ENCODE results near the gene MYOM3.

Gene MYOM3

DNA sequence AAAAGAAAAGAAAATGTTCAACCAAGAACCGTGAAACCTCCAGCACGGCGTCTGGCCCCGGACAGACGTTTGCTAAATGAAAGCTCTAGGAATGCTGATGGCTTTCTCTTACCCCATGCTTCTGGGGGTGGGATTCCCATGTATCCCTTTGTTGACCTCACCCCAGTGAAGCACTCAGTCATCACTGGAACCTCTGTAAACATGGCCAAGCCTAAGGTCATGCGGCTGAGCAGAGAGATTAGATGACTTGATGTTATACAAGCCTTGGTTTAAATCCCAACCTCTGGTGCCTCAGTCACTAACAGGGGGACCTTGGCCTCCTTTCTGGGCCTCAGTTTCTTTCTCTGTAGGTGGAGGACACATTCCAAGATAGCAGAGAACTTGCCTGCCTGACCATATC is 2.8 kb upstream of the MYOM3 start:
- no peak for DNase-seq (ENCODE audit: low read depth)

- no peak for DNase-seq (ENCODE audit: low read depth)
Measured at GRCh38 chr1:24113641-24114033, 1.7 kb upstream of the MYOM3 start.

DNA sequence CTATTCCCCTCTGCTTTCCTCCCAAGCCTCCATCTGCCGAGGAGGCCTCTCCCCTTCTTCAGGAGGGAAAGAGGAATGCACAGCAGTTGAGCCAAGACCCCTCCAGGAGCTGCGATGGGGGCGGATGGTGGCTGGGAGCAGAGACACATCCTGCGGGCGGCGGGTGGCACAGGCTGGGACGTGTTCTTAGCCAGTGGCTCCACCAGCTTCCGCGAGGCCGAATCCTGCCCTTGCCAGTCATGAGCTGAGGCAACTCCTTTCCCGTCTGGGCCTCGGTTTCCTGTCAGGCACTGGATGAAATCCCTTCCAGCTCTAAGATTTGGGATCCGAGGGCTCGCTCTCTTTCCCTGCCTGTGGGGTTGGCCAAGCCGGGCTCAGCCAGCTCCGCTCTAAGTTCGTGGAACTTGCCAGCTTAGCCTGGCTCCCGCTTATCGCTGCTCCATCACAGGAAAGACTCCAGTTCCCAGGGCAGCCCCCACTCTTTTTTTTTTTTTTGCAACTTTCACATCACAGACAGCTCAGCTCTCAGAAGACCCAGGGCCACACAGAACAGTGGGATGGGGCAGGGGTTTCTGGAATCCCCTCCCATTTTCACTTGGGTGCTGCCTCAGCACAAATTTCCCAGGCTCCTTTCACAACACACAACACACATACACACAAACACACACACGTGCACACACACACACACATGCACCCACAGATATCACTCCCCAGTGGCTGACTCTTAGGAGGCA is 506 bp downstream of the MYOM3 start:
- no peak for DNase-seq (ENCODE audit: low read depth)

GRCh38 chr1:24110642-24111261 is 1.2 kb downstream of the MYOM3 start:
- DNase-seq (ENCODE audit: low read depth), result no peak

- DNase-seq (ENCODE audit: low read depth), result no peak
Measured at GRCh38 chr1:24109686-24110475, 2.1 kb downstream of the MYOM3 start.

DNA sequence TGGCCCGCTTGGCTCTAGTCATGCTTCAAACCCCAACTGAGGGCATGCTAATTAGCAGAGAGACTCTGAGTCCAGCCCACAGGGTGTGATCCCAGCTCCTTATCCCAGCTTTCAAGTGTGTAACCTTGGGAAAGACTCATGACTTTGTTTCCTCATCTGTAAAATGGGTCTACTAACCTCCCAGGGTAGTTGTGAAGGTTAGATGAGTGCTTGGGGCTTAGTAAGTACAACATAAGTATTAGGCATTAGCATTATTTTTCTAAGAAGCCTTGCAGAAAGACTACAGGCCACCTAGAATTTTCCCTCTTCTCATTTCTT is 2.8 kb downstream of the MYOM3 start:
- no peak for DNase-seq (ENCODE audit: low read depth)

GRCh38 chr1:24108334-24109165 is 3.4 kb downstream of the MYOM3 start:
- DNase-seq (ENCODE audit: low read depth), result no peak

DNA sequence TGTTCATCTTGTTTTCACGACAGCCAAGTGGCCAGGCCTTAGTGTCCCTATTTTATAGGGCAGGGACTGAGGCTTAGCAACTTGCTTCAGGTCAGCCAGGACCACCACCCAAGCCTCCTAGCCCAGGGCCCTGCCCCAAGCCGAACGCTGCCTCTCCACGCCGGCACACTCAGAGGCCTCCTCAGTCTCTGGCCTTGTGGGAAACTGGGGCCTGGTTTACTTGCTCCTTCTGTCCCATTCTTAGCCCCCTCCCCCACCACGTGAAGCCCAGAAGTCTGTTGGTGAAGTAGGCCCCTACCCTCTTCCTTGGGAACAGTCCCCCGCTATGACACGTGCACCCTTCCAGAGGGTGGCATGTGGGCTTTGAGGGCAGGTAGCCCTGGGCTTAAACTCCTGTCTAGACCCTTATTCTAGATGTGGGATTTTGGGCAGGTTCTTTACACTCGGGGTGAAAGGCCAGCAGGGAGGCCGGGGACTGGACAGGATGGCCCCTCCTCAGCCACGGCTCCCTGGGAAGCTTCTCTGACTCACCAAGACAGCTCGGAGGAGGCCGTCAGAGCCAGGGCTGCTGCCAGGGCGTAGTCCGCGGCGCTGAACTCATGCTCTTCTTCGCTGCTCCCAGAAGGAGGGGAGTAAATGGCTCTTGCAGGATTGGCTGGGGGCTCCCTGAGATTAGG is 4.3 kb downstream of the MYOM3 start:
- no peak for DNase-seq (ENCODE audit: low read depth)

DNA sequence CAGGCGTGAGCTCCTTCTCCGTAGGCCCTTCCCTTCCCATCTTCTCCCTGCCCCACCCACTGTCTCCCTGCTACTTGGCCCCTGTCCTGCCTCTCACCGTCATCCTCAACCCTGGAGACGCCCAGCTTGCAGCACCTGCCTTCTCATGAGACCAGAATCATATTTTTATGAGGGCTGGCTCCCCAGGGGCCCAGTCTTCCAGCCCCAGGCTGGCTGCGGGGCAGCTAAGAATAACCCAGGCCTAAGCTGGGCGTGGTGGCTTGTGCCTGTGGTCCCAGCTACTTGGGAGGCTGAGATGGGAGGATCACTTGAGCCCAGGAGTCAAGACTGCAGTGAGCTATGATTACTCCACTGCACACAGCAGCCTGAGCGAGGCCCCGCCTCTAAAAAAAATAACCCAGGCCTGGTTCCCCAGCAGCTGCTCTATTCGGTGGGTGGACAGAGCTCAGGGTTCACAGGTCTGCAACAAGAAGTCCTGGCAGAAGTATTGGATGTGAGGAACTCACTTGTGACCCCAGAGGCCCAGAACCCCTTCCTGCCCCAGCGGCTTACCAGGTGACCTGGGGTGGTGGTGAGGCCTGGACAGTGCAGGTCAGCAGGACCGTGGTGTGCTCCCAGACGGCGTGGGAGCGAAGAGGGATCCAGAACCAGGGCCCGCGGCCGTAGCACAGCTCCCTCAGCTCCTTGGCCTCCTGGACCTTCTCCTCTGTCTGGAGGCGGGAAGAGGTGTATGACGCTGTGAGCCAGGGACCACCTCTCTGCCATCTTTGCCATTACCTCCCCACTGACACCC is 6.4 kb downstream of the MYOM3 start:
- DNase-seq (ENCODE audit: low read depth), result no peak

DNA sequence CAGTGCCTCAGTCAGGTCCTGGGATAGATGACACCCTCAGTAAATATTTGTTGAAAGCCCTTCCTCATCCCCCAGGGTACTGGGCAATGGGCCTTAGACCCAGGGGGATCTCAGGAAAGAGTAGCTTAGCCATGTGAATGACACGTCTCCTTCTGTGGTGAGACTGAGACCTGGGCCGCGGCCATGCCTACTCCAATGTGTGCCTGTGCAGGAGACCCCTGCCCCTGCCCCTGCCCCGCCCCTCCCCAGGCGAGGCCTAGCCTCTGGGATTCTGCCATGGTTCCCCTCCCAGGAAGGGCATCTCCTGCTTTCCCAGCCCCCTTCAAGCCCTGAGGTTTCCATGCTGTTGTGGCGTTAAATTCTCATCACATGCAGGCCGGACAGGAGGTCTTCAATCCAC is 7.1 kb downstream of the MYOM3 start:
- no peak for DNase-seq (ENCODE audit: low read depth)

DNA sequence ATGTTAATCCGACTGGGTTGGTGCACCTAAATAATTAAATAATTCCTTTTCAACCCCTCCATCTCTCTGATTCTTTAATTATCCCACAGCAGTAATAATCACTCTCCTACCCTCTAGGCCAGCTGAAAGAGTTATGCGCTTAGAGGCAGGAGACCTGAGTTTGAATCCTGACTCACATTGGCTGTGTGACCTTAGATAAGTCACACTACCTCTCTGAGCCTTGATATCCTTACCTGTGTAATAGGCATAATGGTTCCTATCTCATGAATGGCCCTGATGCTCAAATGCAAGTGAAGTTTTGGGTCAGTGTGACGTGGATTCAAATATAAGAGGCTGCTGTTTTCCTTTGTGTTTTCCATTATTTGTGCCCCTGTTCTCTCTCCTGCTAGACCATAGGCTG is 8.1 kb downstream of the MYOM3 start:
- no peak for DNase-seq (ENCODE audit: low read depth)

DNA sequence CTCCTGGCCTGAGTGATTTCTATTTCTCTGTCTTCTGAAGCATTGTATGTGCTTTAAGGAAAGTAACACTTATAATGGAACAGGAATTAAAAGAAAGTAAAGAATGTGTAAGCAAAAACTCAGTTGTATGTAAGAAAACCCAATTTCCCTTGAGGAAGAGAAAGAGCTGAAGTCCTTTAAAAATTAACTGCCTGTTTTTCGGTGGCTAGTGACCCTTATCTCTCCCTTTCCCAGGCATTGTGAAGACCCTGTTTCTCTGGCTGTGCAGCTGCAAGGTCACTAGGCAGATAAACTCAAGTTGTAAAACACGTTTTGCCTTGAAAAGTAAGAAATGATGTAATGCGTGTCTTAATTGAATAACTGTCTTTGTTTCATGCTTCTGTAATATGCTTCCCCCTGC is 8.5 kb downstream of the MYOM3 start:
- no peak for DNase-seq (ENCODE audit: low read depth)

DNA sequence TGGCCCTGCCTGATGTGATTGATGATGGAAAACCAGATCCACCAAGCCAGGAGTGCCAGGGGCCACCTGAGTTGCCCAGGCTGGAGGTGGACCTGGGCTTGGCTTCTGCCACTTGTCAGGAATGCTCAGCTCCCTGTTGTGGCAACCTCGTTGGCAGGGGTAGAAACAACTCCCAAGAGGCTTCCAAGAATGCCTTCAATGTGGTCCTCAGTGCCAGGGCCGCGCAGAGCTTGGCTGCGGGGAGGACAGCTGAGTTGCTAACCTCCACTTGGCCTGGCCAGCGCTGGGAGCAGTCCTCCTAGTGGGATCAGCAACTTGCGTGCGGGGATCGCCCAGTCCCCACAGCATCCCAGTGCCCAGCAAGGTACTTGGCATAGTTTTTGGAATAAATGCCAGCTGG is 9.0 kb downstream of the MYOM3 start:
- no peak for DNase-seq (ENCODE audit: low read depth)

- DNase-seq (ENCODE audit: low read depth), result no peak
Measured at GRCh38 chr1:24101796-24102586, 9.9 kb downstream of the MYOM3 start.

- DNase-seq (ENCODE audit: low read depth), result no peak
Measured at GRCh38 chr1:24100945-24101737, 10.8 kb downstream of the MYOM3 start.

- DNase-seq (ENCODE audit: low read depth), result no peak
Measured at GRCh38 chr1:24098943-24099638, 12.8 kb downstream of the MYOM3 start.

DNA sequence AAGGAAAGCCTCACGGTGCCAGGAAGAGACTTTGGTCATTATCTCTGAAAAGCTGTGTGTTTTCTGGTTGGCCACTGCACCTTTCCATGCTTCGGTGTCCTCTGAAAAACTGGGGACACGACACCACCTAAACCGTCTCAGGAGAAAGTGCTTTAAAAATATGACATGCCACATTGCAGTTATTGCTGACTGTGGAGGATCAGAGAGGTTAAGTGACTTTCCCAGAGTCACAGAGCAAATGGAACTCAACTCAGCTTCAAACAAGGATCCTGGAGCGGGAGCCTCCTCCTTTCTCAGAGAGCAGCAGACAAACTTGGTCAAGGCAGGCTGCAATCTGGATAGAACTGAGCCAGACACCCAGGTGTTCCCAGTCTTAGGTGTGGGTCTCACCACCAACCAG is 13.8 kb downstream of the MYOM3 start:
- no peak for DNase-seq (ENCODE audit: low read depth)

GRCh38 chr1:24097663-24098062 is 14.3 kb downstream of the MYOM3 start:
- no peak for DNase-seq (ENCODE audit: low read depth)

DNA sequence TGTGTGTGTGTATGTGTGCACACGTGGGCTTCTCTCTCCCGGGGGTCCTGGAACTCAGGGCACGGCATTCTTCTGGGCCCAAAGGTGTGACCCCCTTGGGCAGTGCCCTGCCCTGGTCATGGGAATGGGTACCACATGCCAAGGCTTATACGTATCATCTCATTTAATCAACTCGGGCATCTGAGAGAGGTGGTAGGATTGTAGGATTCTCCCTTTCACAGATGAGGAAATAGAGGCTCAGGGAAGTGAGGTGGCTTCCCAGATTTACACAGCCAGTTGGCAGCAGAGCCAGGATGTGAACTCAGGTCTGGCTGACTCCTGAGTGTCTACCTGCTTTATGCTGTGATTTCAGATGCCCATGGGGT is 15.2 kb downstream of the MYOM3 start:
- DNase-seq (ENCODE audit: low read depth), result no peak

All from stimulated activated CD8-positive, alpha-beta memory T cell treated with anti-CD3 and anti-CD28 coated beads, Interleukin-12 subunit alpha, Interleukin-12 subunit beta, amount 100 ng/mL, for 4 hours (primary cell).